Measurements from ENCODE around the gene PLXDC2.

PLXDC2 gene

GRCh38 chr10:19865676-19866075 lies 49.4 kb downstream of the PLXDC2 start:
- Histone ChIP-seq H3K4me2 (ENCODE audit: low read length) (no peak overlapping the region), H3K36me3 (ENCODE audit: insufficient read depth, low read length) (no peaks in the 10 kb centered on the region), H3K4me1 (ENCODE audit: control insufficient read depth, insufficient read depth, low read length) (no peaks in the 10 kb centered on the region), H3K9ac (ENCODE audit: low read depth, low read length) (no peak overlapping the region), H3K27me3 (ENCODE audit: control insufficient read depth, insufficient read depth, low read length) (no peaks in the 10 kb centered on the region), H3K9me3 (replicated peaks; ENCODE audit: low read length) (no peaks in the 10 kb centered on the region), H3K4me3 (ENCODE audit: low read length) (no peak overlapping the region)

- no peak overlapping the region for H3K4me3 ChIP-seq (ENCODE audit: low read length)
- no peak overlapping the region for H3K4me2 ChIP-seq (ENCODE audit: low read length)
- no peaks in the 10 kb centered on the region for H3K27me3 ChIP-seq (ENCODE audit: control insufficient read depth, insufficient read depth, low read length)
- no peak overlapping the region for H3K9ac ChIP-seq (ENCODE audit: low read depth, low read length)
- no peaks in the 10 kb centered on the region for H3K4me1 ChIP-seq (ENCODE audit: control insufficient read depth, insufficient read depth, low read length)
- H3K36me3 ChIP-seq (ENCODE audit: insufficient read depth, low read length) = no peaks in the 10 kb centered on the region
- no peaks in the 10 kb centered on the region for H3K9me3 ChIP-seq (replicated peaks; ENCODE audit: low read length)
Measured at GRCh38 chr10:19869370-19869769, 53.1 kb downstream of the PLXDC2 start.

GRCh38 chr10:19872504-19873271 lies 56.5 kb downstream of the PLXDC2 start:
- H3K4me2 ChIP-seq (ENCODE audit: low read length) = peak overlapping the region; percentile 31
- no peaks in the 10 kb centered on the region for H3K27me3 ChIP-seq (ENCODE audit: control insufficient read depth, insufficient read depth, low read length)
- H3K4me1 ChIP-seq (ENCODE audit: control insufficient read depth, insufficient read depth, low read length) = no peaks in the 10 kb centered on the region
- H3K36me3 ChIP-seq (ENCODE audit: insufficient read depth, low read length) = no peaks in the 10 kb centered on the region
- H3K4me3 ChIP-seq (ENCODE audit: low read length) = no peak overlapping the region
- H3K9me3 ChIP-seq (replicated peaks; ENCODE audit: low read length) = no peaks in the 10 kb centered on the region
- no peak overlapping the region for H3K9ac ChIP-seq (ENCODE audit: low read depth, low read length)

DNA sequence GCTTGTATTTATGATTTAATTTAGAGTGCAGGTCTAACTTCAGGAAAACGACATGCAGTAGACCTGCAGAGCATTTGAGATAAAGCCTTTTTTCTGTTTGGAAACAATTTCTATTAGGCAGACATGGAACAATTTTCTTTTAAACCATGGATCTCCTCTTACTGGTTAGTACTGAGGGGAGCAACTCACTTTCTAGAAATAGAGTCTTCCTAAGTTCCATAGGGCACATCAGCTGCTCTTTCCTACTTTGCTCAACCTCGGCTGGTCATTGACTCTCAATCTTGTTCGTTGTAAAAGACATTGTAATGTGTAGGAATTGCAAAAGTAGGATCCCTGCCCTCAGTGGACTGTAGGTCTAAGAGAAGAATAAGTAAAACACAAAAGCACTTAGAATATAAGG lies 58.0 kb downstream of the PLXDC2 start:
- H3K27me3 ChIP-seq (ENCODE audit: control insufficient read depth, insufficient read depth, low read length) = no peaks in the 10 kb centered on the region
- no peak overlapping the region for H3K9ac ChIP-seq (ENCODE audit: low read depth, low read length)
- H3K4me1 ChIP-seq (ENCODE audit: control insufficient read depth, insufficient read depth, low read length) = no peaks in the 10 kb centered on the region
- no peaks in the 10 kb centered on the region for H3K36me3 ChIP-seq (ENCODE audit: insufficient read depth, low read length)
- no peaks in the 10 kb centered on the region for H3K9me3 ChIP-seq (replicated peaks; ENCODE audit: low read length)
- no peak overlapping the region for H3K4me2 ChIP-seq (ENCODE audit: low read length)
- no peak overlapping the region for H3K4me3 ChIP-seq (ENCODE audit: low read length)

GRCh38 chr10:19874791-19875190 lies 58.6 kb downstream of the PLXDC2 start:
- H3K4me3 ChIP-seq (ENCODE audit: low read length) = no peak overlapping the region
- no peaks in the 10 kb centered on the region for H3K36me3 ChIP-seq (ENCODE audit: insufficient read depth, low read length)
- no peak overlapping the region for H3K4me2 ChIP-seq (ENCODE audit: low read length)
- H3K9ac ChIP-seq (ENCODE audit: low read depth, low read length) = no peak overlapping the region
- no peaks in the 10 kb centered on the region for H3K9me3 ChIP-seq (replicated peaks; ENCODE audit: low read length)
- no peaks in the 10 kb centered on the region for H3K4me1 ChIP-seq (ENCODE audit: control insufficient read depth, insufficient read depth, low read length)
- no peaks in the 10 kb centered on the region for H3K27me3 ChIP-seq (ENCODE audit: control insufficient read depth, insufficient read depth, low read length)

- Histone ChIP-seq H3K9me3 (replicated peaks; ENCODE audit: low read length) (no peaks in the 10 kb centered on the region), H3K36me3 (ENCODE audit: insufficient read depth, low read length) (no peaks in the 10 kb centered on the region), H3K4me2 (ENCODE audit: low read length) (no peak overlapping the region), H3K4me3 (ENCODE audit: low read length) (no peak overlapping the region), H3K27me3 (ENCODE audit: control insufficient read depth, insufficient read depth, low read length) (no peaks in the 10 kb centered on the region), H3K9ac (ENCODE audit: low read depth, low read length) (no peak overlapping the region), H3K4me1 (ENCODE audit: control insufficient read depth, insufficient read depth, low read length) (no peaks in the 10 kb centered on the region)
Measured at GRCh38 chr10:19876570-19876969, 60.3 kb downstream of the PLXDC2 start.

DNA sequence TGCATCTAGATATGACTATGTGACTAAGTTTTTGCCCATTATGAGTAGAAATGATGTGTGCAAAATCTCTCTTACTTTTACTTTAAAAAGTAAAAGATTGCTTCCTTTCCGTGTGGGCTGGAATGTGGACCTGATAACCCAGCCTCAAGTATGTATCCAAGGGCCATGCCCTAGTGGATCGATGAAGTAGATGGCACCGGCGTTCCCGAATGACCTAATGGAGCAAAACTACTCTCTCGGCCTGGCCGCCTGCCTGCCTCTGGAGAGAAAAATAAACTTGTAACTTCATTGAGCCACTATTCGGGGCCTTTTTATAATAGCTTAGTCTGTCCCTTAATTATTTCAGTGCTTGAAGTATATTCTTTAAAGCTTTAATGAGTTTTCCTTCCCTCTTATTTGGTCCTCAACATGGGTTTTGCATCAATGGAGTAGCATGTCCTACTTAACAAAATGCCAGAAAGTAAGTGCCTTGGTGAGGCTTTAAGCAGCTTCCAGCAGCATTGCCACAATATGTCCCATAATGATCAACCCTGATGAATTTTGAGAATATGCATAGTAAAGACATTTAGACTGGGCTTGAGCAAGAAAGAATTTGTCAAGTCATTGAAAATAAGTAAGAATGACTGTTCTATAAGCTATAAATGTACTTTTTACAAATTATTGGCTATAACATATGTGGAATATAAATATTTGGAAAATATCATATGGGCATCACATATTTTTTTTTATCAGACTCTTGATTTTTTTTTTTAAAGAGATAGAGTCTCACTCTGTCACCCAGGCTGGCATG lies 61.4 kb downstream of the PLXDC2 start:
- H3K4me3 ChIP-seq (ENCODE audit: low read length) = no peak overlapping the region
- H3K4me2 ChIP-seq (ENCODE audit: low read length) = no peak overlapping the region
- no peaks in the 10 kb centered on the region for H3K4me1 ChIP-seq (ENCODE audit: control insufficient read depth, insufficient read depth, low read length)
- H3K9me3 ChIP-seq (replicated peaks; ENCODE audit: low read length) = no peaks in the 10 kb centered on the region
- no peaks in the 10 kb centered on the region for H3K27me3 ChIP-seq (ENCODE audit: control insufficient read depth, insufficient read depth, low read length)
- no peaks in the 10 kb centered on the region for H3K36me3 ChIP-seq (ENCODE audit: insufficient read depth, low read length)
- no peak overlapping the region for H3K9ac ChIP-seq (ENCODE audit: low read depth, low read length)

- Histone ChIP-seq H3K9me3 (replicated peaks; ENCODE audit: low read length) (no peaks in the 10 kb centered on the region), H3K9ac (ENCODE audit: low read depth, low read length) (no peak overlapping the region), H3K4me1 (ENCODE audit: control insufficient read depth, insufficient read depth, low read length) (no peaks in the 10 kb centered on the region), H3K4me2 (ENCODE audit: low read length) (no peak overlapping the region), H3K4me3 (ENCODE audit: low read length) (no peak overlapping the region), H3K36me3 (ENCODE audit: insufficient read depth, low read length) (no peaks in the 10 kb centered on the region), H3K27me3 (ENCODE audit: control insufficient read depth, insufficient read depth, low read length) (no peaks in the 10 kb centered on the region)
Measured at GRCh38 chr10:19882621-19883020, 66.4 kb downstream of the PLXDC2 start.

DNA sequence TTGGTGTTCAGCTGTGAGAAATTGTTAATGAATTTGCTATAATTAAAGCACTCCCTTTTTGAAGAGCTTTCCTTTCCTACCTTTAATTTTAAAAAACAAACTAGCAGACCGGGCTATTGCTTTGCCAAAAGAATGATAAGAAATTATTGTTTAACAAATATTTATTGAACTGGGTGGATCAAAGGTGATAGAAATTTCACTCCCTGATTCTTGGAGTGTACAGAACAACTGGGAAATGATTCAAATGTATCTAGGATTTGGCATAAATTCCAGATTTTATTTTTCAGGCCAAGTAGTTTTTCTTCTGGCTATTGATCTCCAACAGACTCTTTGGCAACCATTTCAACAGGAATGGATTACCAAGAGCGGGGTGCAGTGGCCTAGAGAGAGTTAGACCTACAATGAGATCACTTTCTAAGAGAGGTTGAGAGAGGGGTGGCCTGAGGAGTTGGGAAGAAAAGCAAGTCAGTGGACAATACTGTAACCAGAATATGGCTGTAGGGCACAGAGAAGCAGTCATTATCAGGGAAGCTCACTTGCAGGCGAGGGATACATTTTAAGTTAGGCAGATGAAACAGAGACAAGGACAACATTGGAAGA lies 71.9 kb downstream of the PLXDC2 start:
- H3K4me2 ChIP-seq (ENCODE audit: low read length) = no peak overlapping the region
- no peak overlapping the region for H3K4me3 ChIP-seq (ENCODE audit: low read length)
- H3K36me3 ChIP-seq (ENCODE audit: insufficient read depth, low read length) = no peaks in the 10 kb centered on the region
- no peak overlapping the region for H3K9ac ChIP-seq (ENCODE audit: low read depth, low read length)
- H3K27me3 ChIP-seq (ENCODE audit: control insufficient read depth, insufficient read depth, low read length) = no peaks in the 10 kb centered on the region
- H3K9me3 ChIP-seq (replicated peaks; ENCODE audit: low read length) = no peaks in the 10 kb centered on the region
- H3K4me1 ChIP-seq (ENCODE audit: control insufficient read depth, insufficient read depth, low read length) = peaks cover 9% of the 10 kb centered on the region

DNA sequence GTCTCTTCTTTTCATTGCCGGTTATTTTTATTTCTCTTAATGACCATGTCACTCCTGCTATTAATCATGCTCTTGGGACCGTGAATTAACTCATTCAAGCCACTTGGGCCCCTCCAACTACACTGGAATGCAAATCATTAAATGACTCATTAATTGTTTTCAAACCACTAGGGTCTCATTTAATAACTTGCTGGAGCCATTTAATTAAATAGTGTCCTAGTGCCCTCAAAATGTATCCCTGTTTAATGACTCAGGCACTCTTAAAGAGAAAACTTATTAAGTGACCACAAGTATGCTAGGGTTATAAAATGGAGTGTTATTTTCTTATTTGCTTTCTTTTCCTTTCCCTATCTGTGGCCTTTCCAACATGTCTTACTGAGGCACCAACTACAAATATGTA lies 73.0 kb downstream of the PLXDC2 start:
- H3K4me1 ChIP-seq (ENCODE audit: control insufficient read depth, insufficient read depth, low read length) = peaks cover 9% of the 10 kb centered on the region
- H3K27me3 ChIP-seq (ENCODE audit: control insufficient read depth, insufficient read depth, low read length) = no peaks in the 10 kb centered on the region
- H3K36me3 ChIP-seq (ENCODE audit: insufficient read depth, low read length) = no peaks in the 10 kb centered on the region
- no peak overlapping the region for H3K4me2 ChIP-seq (ENCODE audit: low read length)
- no peak overlapping the region for H3K9ac ChIP-seq (ENCODE audit: low read depth, low read length)
- no peaks in the 10 kb centered on the region for H3K9me3 ChIP-seq (replicated peaks; ENCODE audit: low read length)
- H3K4me3 ChIP-seq (ENCODE audit: low read length) = no peak overlapping the region

- no peaks in the 10 kb centered on the region for H3K27me3 ChIP-seq (ENCODE audit: control insufficient read depth, insufficient read depth, low read length)
- no peak overlapping the region for H3K4me2 ChIP-seq (ENCODE audit: low read length)
- no peak overlapping the region for H3K9ac ChIP-seq (ENCODE audit: low read depth, low read length)
- H3K9me3 ChIP-seq (replicated peaks; ENCODE audit: low read length) = no peaks in the 10 kb centered on the region
- H3K4me1 ChIP-seq (ENCODE audit: control insufficient read depth, insufficient read depth, low read length) = peaks cover 9% of the 10 kb centered on the region
- H3K4me3 ChIP-seq (ENCODE audit: low read length) = no peak overlapping the region
- no peaks in the 10 kb centered on the region for H3K36me3 ChIP-seq (ENCODE audit: insufficient read depth, low read length)
Measured at GRCh38 chr10:19891429-19891828, 75.2 kb downstream of the PLXDC2 start.
